IMR-90 (cell line): ENCODE measurements around the gene TBC1D32. TPM values are rescaled to one million over a fixed set of nuclear protein-coding genes. Genes with fewer than 3 reads are reported as not detected.

Experiments used
- ATAC-seq: fragments of 200-7000 bp; cut with Tn5 transposase; 2 replicates; pipeline ENCODE4 v1.9.1; 2020; ENCODE audit warnings: low read depth, mild to moderate bottlenecking, moderate library complexity
- BruUV-seq: library from RNA; stranded (reverse); fragments of 400-500 nt; replicated peaks from 2 replicates; lab custom pipeline; 2021; lab: Mats Ljungman, UMichigan
- CTCF ChIA-PET: fragments of 300-600 bp; formaldehyde crosslinking; extraction: SDS; loops from one replicate; lab custom pipeline; 2021; ENCODE audit warnings: antibody characterized with exemption; lab: Yijun Ruan, JAX
- POLR2A ChIA-PET: fragments of 300-600 bp; sonication (Branson Sonifier 250); formaldehyde crosslinking; loops from one replicate; lab custom pipeline; 2022; ENCODE audit warnings: antibody characterized with exemption; ENCODE audit not compliant: unreplicated experiment; lab: Charles Lee
- DNase-seq: peaks from one replicate; pipeline ENCODE4 v3.0.0; 2013
- H2AFZ ChIP-seq: replicated peaks from 2 replicates; pipeline ENCODE3; 2013; ENCODE audit warnings: low read length, mild to moderate bottlenecking; ENCODE audit not compliant: poor library complexity
- H2AK5ac ChIP-seq: 2 replicates; pipeline ENCODE4 v1.6.1; 2013; ENCODE audit warnings: low read depth, low read length, inconsistent platforms
- H2AK9ac ChIP-seq: replicated peaks from 2 replicates; pipeline ENCODE3; 2013; ENCODE audit warnings: mild to moderate bottlenecking, low read depth, low read length, moderate library complexity; ENCODE audit not compliant: poor library complexity
- H2BK120ac ChIP-seq: 2 replicates; pipeline ENCODE4 v1.6.1; 2013; ENCODE audit warnings: low read depth, low read length, inconsistent platforms
- H2BK15ac ChIP-seq: 3 replicates; pipeline ENCODE4 v1.6.1; 2013; ENCODE audit warnings: low read depth, low read length, inconsistent platforms
- H2BK20ac ChIP-seq: 2 replicates; pipeline ENCODE4 v1.6.1; 2013; ENCODE audit warnings: low read depth, mild to moderate bottlenecking, inconsistent platforms, low read length, moderate library complexity
- H2BK5ac ChIP-seq: 2 replicates; pipeline ENCODE4 v1.6.1; 2013; ENCODE audit warnings: mild to moderate bottlenecking, low read depth, low read length, inconsistent platforms; ENCODE audit not compliant: poor library complexity, severe bottlenecking
- H3K14ac ChIP-seq: replicated peaks from 2 replicates; pipeline ENCODE4 v1.6.1; 2013; ENCODE audit warnings: low read depth, low read length, inconsistent platforms
- H3K18ac ChIP-seq: 2 replicates; pipeline ENCODE4 v1.6.1; 2013; ENCODE audit warnings: low read depth, low read length, control low read depth
- H3K23ac ChIP-seq: 2 replicates; pipeline ENCODE4 v1.6.1; 2013; ENCODE audit warnings: low read depth, low read length, inconsistent platforms
- H3K27ac ChIP-seq: 2 replicates; pipeline ENCODE4 v1.5.1; 2013; ENCODE audit warnings: mild to moderate bottlenecking, control low read depth, low read length; ENCODE audit not compliant: insufficient read depth
- H3K27me3 ChIP-seq: 2 replicates; pipeline ENCODE4 v1.6.1; 2013; ENCODE audit warnings: low read length; ENCODE audit not compliant: control insufficient read depth, insufficient read depth
- H3K36me3 ChIP-seq: 2 replicates; pipeline ENCODE4 v1.6.1; 2013; ENCODE audit warnings: low read length, mixed read lengths; ENCODE audit not compliant: control insufficient read depth, insufficient read depth
- H3K4ac ChIP-seq: 2 replicates; pipeline ENCODE4 v1.6.1; 2013; ENCODE audit warnings: low read depth, low read length, inconsistent platforms
- H3K4me1 ChIP-seq: 2 replicates; pipeline ENCODE4 v1.6.1; 2013; ENCODE audit warnings: low read length, mixed read lengths; ENCODE audit not compliant: control insufficient read depth, insufficient read depth
- H3K4me2 ChIP-seq: 2 replicates; pipeline ENCODE4 v1.6.1; 2013; ENCODE audit warnings: low read depth, mild to moderate bottlenecking, control low read depth, low read length, moderate library complexity
- H3K4me3 ChIP-seq: 2 replicates; pipeline ENCODE4 v1.5.1; 2013; ENCODE audit warnings: low read depth, mild to moderate bottlenecking, control low read depth, low read length, moderate library complexity; ENCODE audit not compliant: insufficient read depth
- H3K56ac ChIP-seq: 2 replicates; pipeline ENCODE4 v1.6.1; 2013; ENCODE audit warnings: low read length, inconsistent platforms; ENCODE audit not compliant: insufficient read depth; ENCODE audit errors: extremely low read depth
- H3K79me1 ChIP-seq, 2 experiments: 2 replicates each; pipeline ENCODE4 v1.6.1; 2013; ENCODE audit warnings: low read length in 2 of 2, inconsistent platforms in 1 of 2, low read depth in 1 of 2
- H3K9ac ChIP-seq: 2 replicates; pipeline ENCODE4 v1.6.1; 2013; ENCODE audit warnings: low read depth, low read length, control low read depth
- H3K9me1 ChIP-seq: 2 replicates; pipeline ENCODE4 v1.6.1; 2013; ENCODE audit warnings: low read length, inconsistent platforms; ENCODE audit not compliant: insufficient read depth
- H3K9me3 ChIP-seq: 2 replicates; pipeline ENCODE4 v1.6.1; 2013; ENCODE audit warnings: low read length; ENCODE audit not compliant: control insufficient read depth, insufficient read depth
- H4K20me1 ChIP-seq: 2 replicates; pipeline ENCODE4 v1.6.1; 2013; ENCODE audit warnings: low read length, inconsistent platforms; ENCODE audit not compliant: insufficient read depth
- H4K5ac ChIP-seq: 2 replicates; pipeline ENCODE4 v1.6.1; 2013; ENCODE audit warnings: mild to moderate bottlenecking, low read depth, low read length, control low read depth
- H4K8ac ChIP-seq, 2 experiments: 2 replicates each; pipeline ENCODE4 v1.6.1; 2013; ENCODE audit warnings: low read depth in 2 of 2, low read length in 2 of 2, control low read depth in 1 of 2, inconsistent platforms in 1 of 2
- H4K91ac ChIP-seq: 2 replicates; pipeline ENCODE4 v1.6.1; 2013; ENCODE audit warnings: low read depth, low read length, inconsistent platforms; ENCODE audit not compliant: insufficient read depth
- BHLHE40 ChIP-seq: fragments of 150-350 bp; IDR thresholded peaks from 2 replicates; pipeline ENCODE4 v1.6.1; 2016; ENCODE audit warnings: mild to moderate bottlenecking, low read depth, low read length
- CEBPB ChIP-seq: IDR thresholded peaks from 2 replicates; pipeline ENCODE4 v1.6.1; 2012; ENCODE audit warnings: low read depth, low read length, improper control_type of control experiment
- CTCF ChIP-seq: conservative IDR thresholded peaks from 2 replicates; pipeline ENCODE4 v1.5.1; 2012; ENCODE audit warnings: mild to moderate bottlenecking, low read depth, low read length, improper control_type of control experiment
- ELK1 ChIP-seq: fragments of 150-350 bp; IDR thresholded peaks from 2 replicates; pipeline ENCODE4 v1.6.1; 2016; ENCODE audit warnings: low read depth, mild to moderate bottlenecking, low read length, moderate library complexity, borderline replicate concordance
- FOS ChIP-seq: fragments of 150-350 bp; IDR thresholded peaks from 2 replicates; pipeline ENCODE4 v1.6.1; 2016; ENCODE audit warnings: low read depth, low read length
- MAFK ChIP-seq: IDR thresholded peaks from 2 replicates; pipeline ENCODE4 v1.6.1; 2012; ENCODE audit warnings: low read depth, low read length, improper control_type of control experiment
- MAZ ChIP-seq: IDR thresholded peaks from 2 replicates; pipeline ENCODE4 v1.6.1; 2012; ENCODE audit warnings: low read depth, mild to moderate bottlenecking, low read length, improper control_type of control experiment, moderate library complexity, borderline replicate concordance
- MXI1 ChIP-seq: IDR thresholded peaks from 2 replicates; pipeline ENCODE4 v1.6.1; 2012; ENCODE audit warnings: low read depth, mild to moderate bottlenecking, low read length, moderate library complexity, borderline replicate concordance
- NFE2L2 ChIP-seq: fragments of 150-350 bp; IDR thresholded peaks from 2 replicates; pipeline ENCODE4 v1.6.1; 2016; ENCODE audit warnings: low read depth, mild to moderate bottlenecking, low read length
- POLR2A ChIP-seq: IDR thresholded peaks from 2 replicates; pipeline ENCODE4 v1.6.1; 2012; ENCODE audit warnings: mild to moderate bottlenecking, low read depth, low read length
- RAD21 ChIP-seq: IDR thresholded peaks from 2 replicates; pipeline ENCODE4 v1.6.1; 2012; ENCODE audit warnings: low read length, improper control_type of control experiment
- RFX5 ChIP-seq: IDR thresholded peaks from 2 replicates; pipeline ENCODE4 v1.8.0; 2012; ENCODE audit warnings: low read depth, mild to moderate bottlenecking, low read length, moderate library complexity
- SMC3 ChIP-seq: fragments of 150-350 bp; IDR thresholded peaks from 2 replicates; pipeline ENCODE4 v1.6.1; 2016; ENCODE audit warnings: low read depth, mild to moderate bottlenecking, antibody characterized with exemption, low read length, moderate library complexity
- WGBS, 2 experiments: methylation state at CpG; one replicate each; pipeline versions ENCODE4 v1.1.5 to v1.1.7; 2013; ENCODE audit warnings: missing lambda C conversion rate in 2 of 2; ENCODE audit not compliant: insufficient read length in 1 of 2; ENCODE audit errors: extremely low coverage in 2 of 2; 5-methylcytosine and 5-hydroxymethylcytosine counted together
- dilution Hi-C: fragments of 300-500 bp; cut with HindIII; formaldehyde crosslinking; loops from one replicate; pipeline ENCODE4 v1.14.3; 2018; ENCODE audit warnings: low sequenced_read_pairs; ENCODE audit not compliant: unreplicated experiment
- in situ Hi-C: fragments of 300-500 bp; cut with MboI; formaldehyde crosslinking; loops from 3 replicates; pipeline ENCODE4 v1.14.3; 2019; ENCODE audit warnings: low sequenced_read_pairs, inconsistent platforms, mixed read lengths
- intact Hi-C: fragments of 100-400 bp; cut with micrococcal nuclease; formaldehyde crosslinking; loops from 2 replicates; pipeline ENCODE4 v1.10.0; 2022
- polyA plus RNA-seq, 3 experiments: library from polyadenylated mRNA; depleted of rRNA; stranded (reverse); fragments of >200 nt; gene quantifications; 2 replicates each; pipeline ENCODE4 v1.2.3, GENCODE V29; 2012; ENCODE audit warnings: low replicate concordance in 1 of 3
- total RNA-seq: library from RNA; depleted of rRNA; stranded (reverse); fragments of >200 nt; gene quantifications from 2 replicates; pipeline ENCODE4 v1.2.3, GENCODE V29; 2012

Gene TBC1D32
- total and polyA plus RNA-seq, 2 of the 4 experiments (the other 2 are of a cell fraction), result 3.0 to 7.2 TPM

- TF ChIP-seq RFX5 (no peak), NFE2L2 (no peak), BHLHE40 (no peak), MAFK (no peak), CTCF (no peak), RAD21 (no peak), POLR2A (no peak), MXI1 (no peak), ELK1 (no peak), MAZ (no peak), CEBPB (no peak), SMC3 (no peak), FOS (no peak)
- Histone ChIP-seq H4K8ac (no peak overlapping the region), H3K4me1 (no peaks in the 10 kb centered on the region), H3K4ac (no peak overlapping the region), H3K9ac (no peak overlapping the region), H2BK15ac (no peak overlapping the region), H3K79me1 (no peaks in the 10 kb centered on the region), H2AFZ (no peak overlapping the region), H3K27me3 (no peaks in the 10 kb centered on the region), H3K36me3 (no peaks in the 10 kb centered on the region), H3K9me3 (no peaks in the 10 kb centered on the region), H2BK120ac (no peak overlapping the region), H2BK5ac (no peak overlapping the region), H3K27ac (no peak overlapping the region), H3K56ac (no peak overlapping the region), H2AK9ac (no peak overlapping the region), H3K18ac (no peak overlapping the region), H3K4me2 (no peak overlapping the region), H2AK5ac (no peak overlapping the region), H4K5ac (no peak overlapping the region), H3K4me3 (no peak overlapping the region), H3K14ac (no peak overlapping the region), H3K23ac (no peak overlapping the region), H3K9me1 (no peaks in the 10 kb centered on the region), H2BK20ac (no peak overlapping the region), H4K91ac (no peak overlapping the region), H4K20me1 (no peaks in the 10 kb centered on the region)
- intact Hi-C loops, result no loop called here
- in situ Hi-C loops, result no loop called here
- ATAC-seq (no peak), DNase-seq (no peak)
- 100% methylated on average over 1 of the region's 6 CpGs; no CpG with 5 or more reads in 1 of the 2 experiments for WGBS, 2 experiments
- dilution Hi-C loops, result no loop called here
- ChIA-PET CTCF (interaction anchor here (1.0 kb wide), 1 partner anchor 13 kb away, joined by 3 read pairs; no protein-coding TSS in a partner anchor), POLR2A (no interaction called here)
- no TSS peak for BruUV-seq
These were observed 192.2 kb downstream of the TBC1D32 start for GRCh38 chr6:121142093-121142492.
